ENCODE data around the gene WSCD2. TPM values are rescaled to one million over a fixed set of nuclear protein-coding genes. Genes with fewer than 3 reads are reported as not detected.

WSCD2 gene
- total RNA-seq, 1 donor from 2014 or later, result not detected

DNA sequence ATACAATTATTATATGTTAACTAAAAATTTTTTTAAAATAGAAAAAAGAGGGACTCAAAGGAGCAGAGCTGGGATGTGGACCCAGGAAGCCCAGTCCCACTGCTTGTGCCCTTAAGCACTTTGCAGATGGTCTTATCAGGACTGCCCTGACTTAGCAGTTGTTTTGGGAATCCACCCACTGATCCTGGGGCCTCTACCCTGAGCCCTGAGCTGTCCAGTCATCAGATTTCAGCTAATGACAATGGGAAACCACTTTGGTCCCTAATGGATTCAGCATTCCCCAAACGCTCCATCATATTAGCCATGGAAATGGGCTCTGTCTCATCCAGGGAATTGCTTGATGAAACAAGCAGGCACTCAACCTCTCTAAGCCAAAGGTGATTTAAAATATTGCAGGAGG lies 22.5 kb upstream of the WSCD2 start:
- DNase-seq (ENCODE audit: low spot score), result no peak
- no peak for ATAC-seq

GRCh38 chr12:108107293-108107692 lies 21.8 kb upstream of the WSCD2 start:
- ATAC-seq, result no peak
- DNase-seq (ENCODE audit: low spot score), result no peak

DNA sequence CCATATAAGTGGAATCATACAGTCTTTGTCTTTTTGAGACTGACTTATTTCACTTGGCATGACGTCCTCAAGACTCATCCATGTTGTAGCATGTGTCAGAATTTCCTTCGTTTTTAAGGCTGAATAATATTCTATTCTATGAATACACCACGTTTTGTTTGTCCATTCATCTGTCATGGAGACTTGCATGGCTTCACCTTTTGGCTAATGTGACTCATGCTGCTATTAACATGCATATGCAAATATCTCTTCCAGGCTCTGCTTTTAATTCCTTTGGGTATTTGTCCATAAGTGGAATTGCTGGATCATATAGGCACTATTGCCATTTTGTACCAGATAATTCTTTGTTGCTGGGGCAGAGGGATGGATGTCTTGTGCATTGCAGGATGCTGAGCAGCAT lies 19.6 kb upstream of the WSCD2 start:
- no peak for DNase-seq (ENCODE audit: low spot score)
- no peak for ATAC-seq

- no peak for ATAC-seq
Observed at GRCh38 chr12:108109954-108110353, 19.1 kb upstream of the WSCD2 start.

GRCh38 chr12:108110844-108111243 lies 18.2 kb upstream of the WSCD2 start:
- ATAC-seq, result no peak

More at GRCh38 chr12:108109954-108110353, 19.1 kb upstream of the WSCD2 start:
- no peak for DNase-seq (ENCODE audit: low spot score)

GRCh38 chr12:108112832-108113556 lies 16.1 kb upstream of the WSCD2 start:
- ATAC-seq (no peak), DNase-seq (ENCODE audit: low spot score) (no peak)

More at GRCh38 chr12:108110844-108111243, 18.2 kb upstream of the WSCD2 start:
- no peak for DNase-seq (ENCODE audit: low spot score)

DNA sequence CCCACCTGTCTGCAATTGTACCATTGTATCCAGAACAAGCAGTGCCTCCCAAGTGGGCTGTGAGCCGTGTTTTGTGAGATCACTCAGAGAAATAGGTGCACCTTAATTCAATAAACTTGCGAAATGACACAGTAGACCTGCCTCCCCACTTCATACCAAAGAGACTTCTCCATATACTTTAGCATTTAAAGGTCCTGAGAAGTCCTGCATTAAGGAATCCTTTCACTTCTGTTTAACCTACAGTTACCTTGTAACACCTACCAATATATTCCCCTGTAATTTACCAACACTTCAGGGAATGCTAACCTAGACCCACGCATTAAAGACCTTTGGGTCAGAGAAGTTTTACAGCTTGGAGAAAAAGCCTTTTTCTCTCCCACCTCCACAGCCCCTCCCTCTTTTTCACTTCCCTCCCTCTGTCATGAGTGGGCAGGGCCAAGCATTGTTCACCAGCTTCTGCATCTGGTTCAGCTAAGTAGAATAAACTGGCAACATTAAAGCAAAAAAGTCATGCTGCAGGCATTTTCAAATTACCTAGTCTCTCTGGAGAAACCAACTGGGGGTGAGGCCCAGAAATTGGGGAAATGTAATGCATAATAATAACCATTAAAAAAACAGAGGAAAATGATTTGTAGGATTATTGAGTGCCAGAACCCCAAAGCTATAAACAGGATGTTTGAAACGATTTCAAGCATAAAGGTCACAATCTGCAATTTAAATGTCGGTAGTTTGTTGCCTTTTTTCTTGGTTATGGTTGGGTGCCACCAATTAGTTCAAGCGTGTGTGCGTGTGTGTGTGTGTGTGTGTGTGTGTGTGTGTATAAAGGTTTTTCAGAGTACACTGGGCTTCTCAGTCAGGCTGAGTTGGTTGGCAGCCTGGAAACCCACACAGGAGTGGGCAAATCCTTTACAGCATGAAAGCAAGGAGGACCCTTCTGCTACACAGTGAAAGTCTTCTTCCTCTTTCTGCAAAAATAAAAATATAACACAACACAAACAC lies 13.7 kb upstream of the WSCD2 start:
- ATAC-seq (no peak), DNase-seq (ENCODE audit: low spot score) (no peak)

DNA sequence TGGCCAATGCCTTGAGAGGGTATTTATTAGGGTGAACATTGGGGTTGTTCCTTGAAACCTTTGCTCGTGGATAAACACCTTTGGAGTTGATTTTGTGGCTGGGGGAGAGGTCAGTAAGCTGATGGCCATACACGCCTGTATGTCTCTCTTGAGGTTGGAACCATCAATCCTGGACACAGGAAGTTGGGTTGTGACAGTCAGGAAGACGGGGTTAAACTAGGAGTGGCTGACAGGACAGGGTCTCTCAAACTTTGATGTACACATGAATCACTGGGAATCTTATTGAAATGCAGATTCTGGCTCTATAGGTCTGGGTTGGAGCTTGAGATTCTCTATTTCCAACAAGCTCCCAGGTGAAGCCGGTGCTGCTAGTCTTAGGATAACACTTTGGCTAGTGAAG lies 12.8 kb upstream of the WSCD2 start:
- ATAC-seq (no peak), DNase-seq (ENCODE audit: low spot score) (no peak)

DNA sequence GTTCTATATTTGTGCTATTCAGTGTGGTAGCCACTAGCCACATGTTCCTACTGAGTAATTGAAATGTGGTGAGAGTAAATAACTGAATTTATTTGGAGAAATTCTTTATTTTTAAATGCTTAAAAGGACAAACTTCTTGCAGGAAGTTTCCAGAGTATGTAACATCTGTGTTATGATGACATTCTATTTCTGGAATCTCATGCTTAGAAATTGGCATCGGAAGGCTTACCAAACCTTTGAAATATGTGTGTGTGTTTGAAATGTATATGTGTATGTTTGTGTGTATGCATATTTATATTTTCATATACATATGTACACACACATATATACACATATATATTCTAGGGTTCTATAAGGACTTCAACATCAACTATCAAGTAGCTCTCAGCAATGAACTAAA lies 12.4 kb upstream of the WSCD2 start:
- no peak for DNase-seq (ENCODE audit: low spot score)
- ATAC-seq, result no peak

DNA sequence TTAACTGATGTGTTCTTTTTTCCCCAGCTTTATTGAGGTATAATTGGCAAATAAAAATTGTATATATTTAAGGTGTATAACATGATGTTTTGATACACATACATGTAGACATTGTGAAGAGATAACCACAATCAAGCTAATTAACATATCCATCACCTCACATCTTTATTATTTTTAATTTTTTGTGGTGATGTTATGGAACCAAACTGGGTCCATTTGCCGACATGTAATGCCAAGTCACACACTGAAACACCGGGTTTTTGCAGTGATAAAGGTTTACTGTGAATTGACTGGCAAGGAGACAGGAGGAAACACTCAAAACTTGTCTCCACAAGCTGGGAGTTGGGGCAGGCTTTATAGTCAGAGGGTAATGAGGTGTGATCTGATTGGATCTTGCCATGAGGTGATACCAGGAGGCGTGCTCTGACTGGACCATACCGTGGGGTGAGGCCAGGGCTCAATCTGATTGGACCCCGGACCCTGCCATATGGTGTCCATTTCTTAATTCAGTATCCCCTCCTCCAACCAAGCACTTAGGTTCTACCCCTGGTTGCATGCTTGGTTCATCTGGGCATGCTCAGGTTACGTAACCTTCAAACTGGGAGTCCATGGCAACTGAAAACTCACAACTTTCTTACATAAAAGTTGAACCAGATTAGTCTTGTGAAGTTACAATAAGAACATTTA lies 11.8 kb upstream of the WSCD2 start:
- ATAC-seq, result no peak

DNA sequence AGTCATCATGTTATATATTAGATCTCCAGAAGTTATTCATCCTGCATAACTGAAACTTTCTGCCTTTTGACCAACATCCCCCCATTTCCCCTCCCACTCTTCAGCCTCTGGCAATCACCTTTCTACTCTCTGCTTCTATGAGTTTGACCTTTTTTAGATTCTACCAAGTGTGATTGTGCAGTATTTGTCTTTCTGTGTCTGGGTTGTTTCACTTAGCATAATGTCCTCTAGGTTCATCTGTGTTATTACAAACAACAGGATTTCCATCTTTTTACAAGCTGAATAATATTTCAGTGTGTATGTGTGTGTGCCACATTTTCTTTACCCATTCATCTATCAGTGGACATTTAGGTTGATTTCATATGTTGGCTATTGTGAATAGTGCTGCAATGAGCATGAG lies 11.2 kb upstream of the WSCD2 start:
- DNase-seq (ENCODE audit: low spot score) (no peak), ATAC-seq (no peak)

More for the DNA sequence above, 11.8 kb upstream of the WSCD2 start:
- DNase-seq (ENCODE audit: low spot score), result no peak

GRCh38 chr12:108119126-108119973 lies 9.7 kb upstream of the WSCD2 start:
- DNase-seq (ENCODE audit: low spot score) (peak; percentile 47), ATAC-seq (peak; percentile 88)

DNA sequence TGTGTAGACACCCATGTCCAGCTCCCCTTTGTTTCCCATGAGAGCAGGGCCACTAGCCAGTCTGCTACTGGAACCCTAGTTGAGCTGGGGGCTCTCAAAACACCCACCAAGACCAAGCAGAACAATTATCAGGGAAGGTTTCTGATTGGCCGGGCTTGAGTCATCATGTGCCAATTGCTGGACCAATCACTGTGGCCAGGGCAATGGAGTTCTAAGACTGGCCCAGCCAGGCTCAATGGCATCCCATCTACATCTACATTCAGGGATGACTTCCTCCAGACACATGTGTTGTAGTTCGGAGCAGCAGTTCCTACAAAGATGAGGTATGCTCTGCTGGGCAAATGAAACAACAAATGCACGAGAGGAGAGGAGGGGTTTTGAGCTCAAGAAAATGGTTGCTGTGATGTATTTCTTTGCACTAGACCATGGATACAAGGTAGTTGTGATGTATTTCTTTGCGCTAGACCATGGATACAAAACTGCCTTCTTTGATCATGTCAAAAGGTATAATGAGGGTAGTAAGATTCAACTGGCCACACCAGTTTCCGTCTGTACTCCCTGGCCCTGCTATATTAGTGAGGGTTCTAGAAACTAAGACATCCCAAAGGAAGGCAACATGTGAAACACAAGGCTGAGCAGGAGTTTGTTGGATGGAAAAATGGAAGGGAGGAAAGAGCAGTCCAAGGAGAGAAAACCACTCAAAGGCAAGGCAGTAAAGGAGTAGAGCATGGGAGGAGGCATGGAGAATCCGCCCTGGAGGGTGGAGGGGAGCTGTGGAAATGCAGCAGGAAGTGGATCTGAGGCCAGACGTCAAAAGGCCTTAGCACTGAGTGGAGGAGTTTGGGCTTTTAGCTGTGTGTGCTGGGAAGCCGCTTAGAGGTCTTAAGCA lies 8.9 kb upstream of the WSCD2 start:
- ATAC-seq, result no peak
- no peak for DNase-seq (ENCODE audit: low spot score)

DNA sequence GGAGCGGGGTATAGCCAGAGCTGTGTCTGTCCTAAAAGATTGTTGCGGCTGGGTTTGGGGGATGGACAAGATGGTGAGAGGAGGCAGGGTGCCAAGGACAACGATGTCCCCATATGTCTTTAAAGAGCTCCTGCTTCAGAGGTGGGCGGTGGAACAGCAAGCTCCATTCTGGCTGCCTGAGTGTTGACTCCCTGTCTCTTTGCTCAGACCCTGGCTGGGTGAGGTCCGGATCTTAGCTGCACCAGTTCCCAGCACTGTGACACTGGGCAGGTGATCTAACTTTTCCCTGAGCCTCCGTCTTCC lies 8.3 kb upstream of the WSCD2 start:
- ATAC-seq (no peak), DNase-seq (ENCODE audit: low spot score) (no peak)

DNA sequence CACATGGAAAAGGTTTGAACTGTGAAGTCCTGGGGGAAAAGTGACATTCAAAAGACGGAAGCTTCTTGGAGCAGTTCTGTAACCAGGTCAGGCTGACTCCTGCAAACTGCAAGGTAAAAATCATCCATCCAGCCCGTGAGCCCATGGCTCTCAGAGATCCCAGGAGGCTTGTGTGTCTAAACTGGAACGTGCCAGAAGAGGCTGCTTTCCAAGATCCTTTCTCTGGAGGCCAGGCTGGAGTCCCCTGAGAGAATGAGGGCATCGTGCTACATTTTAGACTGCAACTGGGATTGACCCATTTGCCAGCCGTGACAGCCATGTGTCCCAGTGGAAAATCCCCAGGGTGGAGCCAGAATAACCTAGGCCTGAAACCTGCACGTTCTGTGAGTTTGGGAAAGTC lies 7.8 kb upstream of the WSCD2 start:
- ATAC-seq (no peak), DNase-seq (ENCODE audit: low spot score) (no peak)

DNA sequence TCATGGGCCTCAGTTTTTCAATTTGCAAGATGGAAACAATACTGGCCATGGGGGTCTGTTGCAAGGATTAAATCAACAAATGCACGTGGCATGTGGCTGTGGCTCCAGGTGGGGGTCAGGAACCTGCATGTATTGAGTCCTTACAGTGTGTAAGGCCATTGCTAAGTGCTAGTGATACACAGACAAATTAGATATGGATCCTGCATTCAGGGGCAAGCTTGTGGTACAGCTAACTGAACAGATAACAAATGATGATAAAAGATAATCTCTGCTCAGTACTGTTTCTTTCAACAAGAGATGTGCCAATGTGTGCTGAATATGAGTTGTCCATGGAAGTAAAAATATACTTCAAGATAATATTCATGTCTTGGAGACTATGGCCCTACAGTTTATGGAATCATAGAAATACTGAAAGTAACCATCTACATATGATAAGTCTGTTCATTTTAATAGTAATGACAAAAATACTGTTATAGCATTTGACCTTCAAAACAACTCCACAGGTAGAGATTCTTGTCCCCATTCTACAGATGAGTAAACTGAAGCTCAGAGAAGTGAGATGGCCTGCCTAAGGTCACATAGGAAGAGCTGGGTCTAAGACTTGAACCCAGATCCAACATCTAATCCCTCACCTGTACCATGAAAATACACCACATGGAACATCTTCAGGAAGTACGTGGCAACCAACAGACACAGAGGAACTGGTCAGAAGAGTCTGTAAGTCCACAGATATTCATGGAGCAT lies 7.2 kb upstream of the WSCD2 start:
- no peak for ATAC-seq
- DNase-seq (ENCODE audit: low spot score), result no peak

DNA sequence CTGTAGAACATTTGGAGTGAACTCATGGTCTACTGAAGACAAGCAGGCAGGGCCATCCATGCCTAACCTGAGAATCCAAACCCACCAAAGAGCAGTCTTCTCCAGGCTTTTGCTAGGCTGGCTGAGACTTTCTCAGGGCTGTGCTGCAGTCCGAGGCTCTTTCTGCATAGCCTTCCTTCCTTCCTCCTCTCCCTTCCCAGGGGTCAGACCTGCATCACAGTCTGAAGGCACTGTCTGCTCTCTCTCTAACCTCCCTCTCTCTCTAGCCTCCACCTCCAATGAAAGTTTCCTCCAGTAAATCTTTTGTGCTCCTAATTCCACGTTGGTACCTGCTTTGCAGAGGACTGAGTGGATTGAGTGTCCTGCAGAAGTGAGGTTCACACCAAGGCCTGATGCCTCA lies 6.4 kb upstream of the WSCD2 start:
- no peak for ATAC-seq
- no peak for DNase-seq (ENCODE audit: low spot score)

- DNase-seq (ENCODE audit: low spot score), result no peak
- no peak for ATAC-seq
Observed at GRCh38 chr12:108123402-108123801, 5.7 kb upstream of the WSCD2 start.

DNA sequence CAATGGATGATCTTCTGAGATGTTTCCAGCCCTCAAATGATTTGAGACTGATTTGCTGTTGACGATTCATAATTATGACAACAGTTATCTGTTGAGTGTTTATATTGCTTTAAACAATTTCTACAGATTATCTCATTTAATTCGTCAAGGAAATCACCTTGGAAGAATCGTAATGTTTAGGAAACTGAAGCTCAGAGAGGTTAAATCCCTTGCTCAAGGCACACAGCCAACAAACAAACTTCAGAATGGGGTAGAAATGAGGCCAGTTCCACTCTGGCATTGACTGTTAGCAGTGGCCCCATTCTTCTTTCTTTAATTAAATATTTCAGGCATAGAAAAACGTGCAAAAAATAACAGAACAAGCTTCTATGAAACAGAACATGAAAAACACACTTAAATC lies 4.0 kb upstream of the WSCD2 start:
- ATAC-seq (no peak), DNase-seq (ENCODE audit: low spot score) (no peak)

Measured in left lobe of liver (tissue), 2 donors.